PFSK-1 (cell line): ENCODE measurements around the gene KDM4B.

Experiments used
- FOXP2 ChIP-seq: optimal IDR thresholded peaks from 2 replicates; pipeline ENCODE3; 2011; ENCODE audit warnings: borderline replicate concordance, control low read depth, inconsistent platforms; ENCODE audit not compliant: insufficient read depth; ENCODE audit errors: extremely low read length, extremely low read depth
- POLR2AphosphoS5 ChIP-seq: IDR thresholded peaks from 2 replicates; pipeline ENCODE4 v1.6.1; 2012; ENCODE audit warnings: low read depth, mild to moderate bottlenecking, control low read depth, low read length, moderate library complexity
- REST ChIP-seq, 2 experiments: IDR thresholded peaks; 2 replicates each; pipeline versions ENCODE4 v1.6.1 to v1.8.0; 2011 to 2012; ENCODE audit warnings: low read depth in 2 of 2, low read length in 2 of 2, control low read depth in 1 of 2, inconsistent platforms in 1 of 2, mild to moderate bottlenecking in 1 of 2, moderate library complexity in 1 of 2; ENCODE audit not compliant: insufficient read depth in 1 of 2
- SIN3A ChIP-seq: IDR thresholded peaks from 2 replicates; pipeline ENCODE4 v1.6.1; 2012; ENCODE audit warnings: mild to moderate bottlenecking, low read length, moderate library complexity, borderline replicate concordance; ENCODE audit not compliant: insufficient read depth
- TAF1 ChIP-seq: IDR thresholded peaks from 2 replicates; pipeline ENCODE4 v1.6.1; 2012; ENCODE audit warnings: low read length, control low read depth, borderline replicate concordance; ENCODE audit not compliant: insufficient read depth

KDM4B gene

GRCh38 chr19:5155586-5156210, 186.8 kb downstream of the KDM4B start:
- TF ChIP-seq POLR2AphosphoS5 (no peak), FOXP2 (no peak), TAF1 (no peak), REST (IDR thresholded peaks at IDR 0.05; ENCODE audit: insufficient read depth in 1 of 2, low read depth in 2 of 2, low read length in 2 of 2) (no peak), SIN3A (no peak)

GRCh38 chr19:5156231-5156986, 187.5 kb downstream of the KDM4B start:
- TF ChIP-seq SIN3A (no peak), REST (IDR thresholded peaks at IDR 0.05; ENCODE audit: insufficient read depth in 1 of 2, low read depth in 2 of 2, low read length in 2 of 2) (no peak), POLR2AphosphoS5 (no peak), FOXP2 (no peak), TAF1 (no peak)

- TF ChIP-seq TAF1 (no peak), REST (IDR thresholded peaks at IDR 0.05; ENCODE audit: insufficient read depth in 1 of 2, low read depth in 2 of 2, low read length in 2 of 2) (no peak), SIN3A (no peak), FOXP2 (no peak)
Measured at GRCh38 chr19:5157186-5157585, 188.3 kb downstream of the KDM4B start.

GRCh38 chr19:5165697-5166019, 196.7 kb downstream of the KDM4B start:
- TF ChIP-seq SIN3A (no peak), TAF1 (no peak), POLR2AphosphoS5 (no peak), REST (IDR thresholded peaks at IDR 0.05; ENCODE audit: insufficient read depth in 1 of 2, low read depth in 2 of 2, low read length in 2 of 2) (no peak), FOXP2 (no peak)
